ENCODE data around the gene AANAT.

Gene AANAT

GRCh38 chr17:76479515-76480060 is 12.2 kb downstream of the AANAT start:
- H3K4me1 ChIP-seq, result no peaks in the 10 kb centered on the region
- H3K4me3 ChIP-seq (ENCODE audit: low read depth, low read length), result no peak overlapping the region
- no peaks in the 10 kb centered on the region for H3K27me3 ChIP-seq
- TF ChIP-seq CTCF (IDR thresholded peaks at IDR 0.05; ENCODE audit: low read depth, low read length), result no peak
- no peak for DNase-seq
- H3K9me3 ChIP-seq, result no peaks in the 10 kb centered on the region
- no peaks in the 10 kb centered on the region for H3K36me3 ChIP-seq

GRCh38 chr17:76480632-76481031 is 13.2 kb downstream of the AANAT start:
- H3K9me3 ChIP-seq, result no peaks in the 10 kb centered on the region
- H3K27me3 ChIP-seq, result no peaks in the 10 kb centered on the region
- H3K36me3 ChIP-seq, result no peaks in the 10 kb centered on the region
- TF ChIP-seq CTCF (IDR thresholded peaks at IDR 0.05; ENCODE audit: low read depth, low read length), result no peak
- H3K4me1 ChIP-seq, result no peaks in the 10 kb centered on the region
- no peak for DNase-seq
- no peak overlapping the region for H3K4me3 ChIP-seq (ENCODE audit: low read depth, low read length)

GRCh38 chr17:76481071-76481655 is 13.8 kb downstream of the AANAT start:
- Histone ChIP-seq H3K4me1 (no peaks in the 10 kb centered on the region), H3K27me3 (no peaks in the 10 kb centered on the region), H3K9me3 (no peaks in the 10 kb centered on the region), H3K36me3 (no peaks in the 10 kb centered on the region), H3K4me3 (ENCODE audit: low read depth, low read length) (no peak overlapping the region)
- no peak for TF ChIP-seq CTCF (IDR thresholded peaks at IDR 0.05; ENCODE audit: low read depth, low read length)
- DNase-seq, result no peak

- H3K36me3 ChIP-seq, result no peaks in the 10 kb centered on the region
- no peak for TF ChIP-seq CTCF (IDR thresholded peaks at IDR 0.05; ENCODE audit: low read depth, low read length)
- no peaks in the 10 kb centered on the region for H3K27me3 ChIP-seq
- H3K4me3 ChIP-seq (ENCODE audit: low read depth, low read length), result no peak overlapping the region
- H3K4me1 ChIP-seq, result no peaks in the 10 kb centered on the region
- H3K9me3 ChIP-seq, result no peaks in the 10 kb centered on the region
- no peak for DNase-seq
These were observed 16.9 kb downstream of the AANAT start for GRCh38 chr17:76484228-76484725.

- no peak overlapping the region for H3K4me3 ChIP-seq (ENCODE audit: low read depth, low read length)
- no peaks in the 10 kb centered on the region for H3K27me3 ChIP-seq
- TF ChIP-seq CTCF (IDR thresholded peaks at IDR 0.05; ENCODE audit: low read depth, low read length), result no peak
- H3K9me3 ChIP-seq, result no peaks in the 10 kb centered on the region
- no peak for DNase-seq
- no peaks in the 10 kb centered on the region for H3K4me1 ChIP-seq
- no peaks in the 10 kb centered on the region for H3K36me3 ChIP-seq
These were observed 18.2 kb downstream of the AANAT start for GRCh38 chr17:76485569-76485968.

GRCh38 chr17:76487451-76488192 is 20.2 kb downstream of the AANAT start:
- peaks cover 4% of the 10 kb centered on the region; the same call in 1 of the 2 replicates for H3K4me1 ChIP-seq
- no peaks in the 10 kb centered on the region for H3K27me3 ChIP-seq
- no peak for TF ChIP-seq CTCF (IDR thresholded peaks at IDR 0.05; ENCODE audit: low read depth, low read length)
- H3K9me3 ChIP-seq, result no peaks in the 10 kb centered on the region
- DNase-seq, result no peak
- H3K36me3 ChIP-seq, result no peaks in the 10 kb centered on the region
- no peak overlapping the region for H3K4me3 ChIP-seq (ENCODE audit: low read depth, low read length)
